GM20000 (cell line): ENCODE measurements around the gene ELP4.

Source experiments
- DNase-seq: peaks from one replicate; pipeline ENCODE4 v3.0.0; 2012; ENCODE audit warnings: low spot score
- TF ChIP-seq, protein P1 (sequence below): IDR thresholded peaks from 2 replicates; pipeline ENCODE4 v1.5.1; 2012; ENCODE audit warnings: mild to moderate bottlenecking, control low read depth; ENCODE audit errors: extremely low read depth, missing control alignments

ELP4 gene

DNA sequence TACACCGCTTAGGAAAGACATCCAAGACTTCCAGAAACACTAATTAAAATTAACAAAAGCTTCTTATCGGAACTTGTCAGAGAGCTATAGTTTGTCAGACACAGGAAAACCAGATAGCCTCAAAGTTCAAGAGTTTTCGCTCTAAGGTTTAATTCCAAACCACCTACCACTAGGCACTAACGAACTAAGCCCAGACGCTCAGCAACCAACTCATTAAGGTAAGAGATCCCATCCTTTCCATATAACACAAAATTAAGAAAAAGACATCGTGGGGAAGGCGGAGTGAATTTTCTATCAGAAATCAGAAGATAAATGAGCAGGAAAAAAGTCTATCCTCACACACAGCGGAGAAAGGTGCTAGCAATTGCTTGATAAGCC is 527 bp upstream of the ELP4 start:
- TF ChIP-seq, protein P1, sequence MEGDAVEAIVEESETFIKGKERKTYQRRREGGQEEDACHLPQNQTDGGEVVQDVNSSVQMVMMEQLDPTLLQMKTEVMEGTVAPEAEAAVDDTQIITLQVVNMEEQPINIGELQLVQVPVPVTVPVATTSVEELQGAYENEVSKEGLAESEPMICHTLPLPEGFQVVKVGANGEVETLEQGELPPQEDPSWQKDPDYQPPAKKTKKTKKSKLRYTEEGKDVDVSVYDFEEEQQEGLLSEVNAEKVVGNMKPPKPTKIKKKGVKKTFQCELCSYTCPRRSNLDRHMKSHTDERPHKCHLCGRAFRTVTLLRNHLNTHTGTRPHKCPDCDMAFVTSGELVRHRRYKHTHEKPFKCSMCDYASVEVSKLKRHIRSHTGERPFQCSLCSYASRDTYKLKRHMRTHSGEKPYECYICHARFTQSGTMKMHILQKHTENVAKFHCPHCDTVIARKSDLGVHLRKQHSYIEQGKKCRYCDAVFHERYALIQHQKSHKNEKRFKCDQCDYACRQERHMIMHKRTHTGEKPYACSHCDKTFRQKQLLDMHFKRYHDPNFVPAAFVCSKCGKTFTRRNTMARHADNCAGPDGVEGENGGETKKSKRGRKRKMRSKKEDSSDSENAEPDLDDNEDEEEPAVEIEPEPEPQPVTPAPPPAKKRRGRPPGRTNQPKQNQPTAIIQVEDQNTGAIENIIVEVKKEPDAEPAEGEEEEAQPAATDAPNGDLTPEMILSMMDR: no peak
- DNase-seq: peak; percentile 3

DNA sequence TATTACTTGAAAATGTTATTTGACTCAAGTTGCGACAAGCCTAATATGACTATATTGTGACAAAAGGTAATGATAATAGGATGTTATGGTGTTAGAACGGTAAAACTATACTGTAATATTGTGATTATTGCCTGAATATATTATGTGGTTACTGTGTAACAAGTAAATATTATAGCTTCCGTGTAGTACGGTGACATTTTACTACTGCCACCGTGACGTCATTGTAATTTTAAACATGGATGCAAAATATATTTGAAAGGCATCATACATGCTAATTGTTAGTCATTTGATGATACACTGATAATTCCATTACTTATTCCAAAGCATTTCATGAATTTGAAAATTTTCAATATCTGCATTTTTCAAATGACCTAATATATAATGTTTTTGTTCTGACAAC is 2.5 kb downstream of the ELP4 start:
- no peak for DNase-seq
- TF ChIP-seq, protein P1: no peak

DNA sequence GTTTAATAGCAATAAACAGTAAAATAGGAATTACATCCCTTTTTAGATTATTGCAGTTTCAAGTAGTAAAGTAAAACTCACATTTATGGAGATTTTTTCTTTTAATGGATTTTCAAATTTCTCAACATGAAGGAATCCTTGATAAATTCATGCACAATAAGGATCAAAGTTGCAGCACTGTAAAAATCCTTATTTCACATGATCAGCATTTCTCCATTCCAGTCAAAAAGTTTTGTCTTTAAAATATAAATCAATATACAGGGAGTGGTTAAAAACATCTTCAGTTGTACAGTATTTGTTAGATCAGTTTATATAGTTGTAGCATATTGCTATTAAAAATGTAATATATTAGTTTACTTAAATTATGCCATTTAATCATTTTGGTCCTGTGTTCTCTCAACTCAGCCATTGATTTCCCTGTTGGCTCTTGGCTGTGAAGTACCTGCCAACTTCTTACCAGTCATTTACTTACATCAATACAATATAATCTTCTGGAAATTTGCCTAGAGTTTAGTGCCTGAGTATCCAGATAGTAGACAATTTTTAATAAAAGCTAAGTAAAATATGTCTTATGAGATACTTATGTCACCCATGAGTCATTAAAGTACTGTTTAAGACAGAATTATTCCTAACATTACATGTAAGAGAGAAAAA is 12.1 kb downstream of the ELP4 start:
- TF ChIP-seq, protein P1: no peak
- no peak for DNase-seq

- DNase-seq: no peak
- TF ChIP-seq, protein P1: no peak
Measured at GRCh38 chr11:31529189-31529588, 19.6 kb downstream of the ELP4 start.

- TF ChIP-seq, protein P1: no peak
Measured at GRCh38 chr11:31529701-31530100, 20.1 kb downstream of the ELP4 start.

DNA sequence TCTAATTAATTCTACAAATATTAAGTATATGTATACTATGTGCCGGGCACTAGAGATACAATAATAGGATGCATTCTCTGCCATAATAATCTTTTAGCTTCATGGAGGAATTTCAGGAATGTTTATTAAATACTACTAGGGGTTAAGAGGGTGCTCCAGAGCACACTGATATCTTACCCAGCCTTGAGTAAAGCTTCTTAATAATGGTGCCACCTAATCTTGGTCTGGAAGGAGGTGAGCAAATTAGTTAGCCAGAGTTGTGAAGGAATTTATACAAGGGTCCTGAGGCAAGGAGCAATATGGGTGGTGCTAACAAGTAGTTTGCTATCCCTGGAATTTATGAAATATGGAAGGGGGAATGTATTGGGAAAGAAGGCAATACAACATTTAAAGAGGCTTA is 21.7 kb downstream of the ELP4 start:
- no peak for DNase-seq
- TF ChIP-seq, protein P1: no peak

More at GRCh38 chr11:31529701-31530100, 20.1 kb downstream of the ELP4 start:
- DNase-seq: peak; percentile 4

DNA sequence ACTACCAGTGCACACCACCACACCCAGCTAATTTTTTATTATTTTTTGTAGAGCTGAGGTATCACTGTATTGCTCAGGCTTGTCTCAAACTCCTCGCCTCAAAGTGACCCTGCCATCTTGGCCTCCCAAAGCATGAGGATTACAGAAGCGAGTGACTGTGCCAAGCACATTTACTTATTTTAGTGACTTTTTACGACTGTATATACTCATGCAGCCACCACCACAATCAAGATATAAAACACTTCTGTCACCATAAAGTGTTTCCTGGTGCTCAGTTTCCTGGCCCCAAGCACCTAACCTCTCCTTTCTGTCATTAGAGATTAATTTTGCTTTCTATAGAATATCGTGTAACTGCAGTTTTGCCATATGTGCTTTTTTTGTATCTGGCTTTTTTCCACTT is 25.9 kb downstream of the ELP4 start:
- TF ChIP-seq, protein P1: no peak
- DNase-seq: no peak
